ENCODE data around the gene PCLAF. TPM values are rescaled to one million over a fixed set of nuclear protein-coding genes. Genes with fewer than 3 reads are reported as not detected.
"Not testable (repeated sequence)": the region's sequence is repeated elsewhere in the genome, so short reads cannot be mapped to it uniquely, and the experiment has no call there.

PCLAF gene
- total RNA-seq, 2 experiments from 2014 or later = 114 to 121 TPM

DNA sequence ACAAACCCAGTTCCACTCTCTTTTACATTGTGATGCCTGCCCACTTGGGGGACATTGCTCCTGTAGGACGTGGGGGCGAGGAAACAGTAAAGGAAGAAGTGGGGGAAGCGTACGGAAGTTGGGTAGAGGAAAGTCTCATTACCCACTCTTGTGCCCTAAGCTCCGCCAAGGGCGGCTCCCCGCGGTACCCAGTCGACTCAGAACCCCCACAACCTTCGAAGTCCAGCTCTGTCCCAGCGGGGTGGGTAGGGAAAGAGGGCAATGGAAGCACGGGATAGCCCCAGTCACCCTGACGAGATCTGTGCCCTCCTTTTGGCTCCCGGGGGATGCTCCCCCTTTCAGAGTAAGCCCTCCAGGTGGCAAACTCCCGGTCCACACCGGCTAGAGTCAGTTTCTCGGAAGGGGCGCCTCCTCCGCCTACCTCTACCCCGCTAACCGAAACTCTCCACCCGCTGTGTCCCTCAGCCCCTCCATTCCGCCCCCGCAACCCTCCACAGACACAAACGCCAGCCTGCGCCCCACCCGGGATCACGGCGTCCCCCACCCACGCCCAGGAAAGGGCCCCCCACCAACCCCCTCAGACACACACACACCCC lies 25.8 kb downstream of the PCLAF start:
- ChIA-PET POLR2A (no interaction called here), CTCF (interaction anchor here (0.9 kb wide), 1 partner anchor 684 kb away, joined by 3 read pairs; no protein-coding TSS in a partner anchor)
- peak overlapping the region; percentile 92 for H3K4me3 Mint-ChIP-seq
- no peaks in the 10 kb centered on the region for H3K27me3 Mint-ChIP-seq
- peaks cover 25% of the 10 kb centered on the region for H3K4me1 Mint-ChIP-seq
- peak; percentile 12 for DNase-seq
- H3K36me3 Mint-ChIP-seq (ENCODE audit: low read depth) = peaks cover 8% of the 10 kb centered on the region
- H3K9me3 Mint-ChIP-seq = no peaks in the 10 kb centered on the region
- H3K27ac Mint-ChIP-seq = peak overlapping the region; percentile 85

DNA sequence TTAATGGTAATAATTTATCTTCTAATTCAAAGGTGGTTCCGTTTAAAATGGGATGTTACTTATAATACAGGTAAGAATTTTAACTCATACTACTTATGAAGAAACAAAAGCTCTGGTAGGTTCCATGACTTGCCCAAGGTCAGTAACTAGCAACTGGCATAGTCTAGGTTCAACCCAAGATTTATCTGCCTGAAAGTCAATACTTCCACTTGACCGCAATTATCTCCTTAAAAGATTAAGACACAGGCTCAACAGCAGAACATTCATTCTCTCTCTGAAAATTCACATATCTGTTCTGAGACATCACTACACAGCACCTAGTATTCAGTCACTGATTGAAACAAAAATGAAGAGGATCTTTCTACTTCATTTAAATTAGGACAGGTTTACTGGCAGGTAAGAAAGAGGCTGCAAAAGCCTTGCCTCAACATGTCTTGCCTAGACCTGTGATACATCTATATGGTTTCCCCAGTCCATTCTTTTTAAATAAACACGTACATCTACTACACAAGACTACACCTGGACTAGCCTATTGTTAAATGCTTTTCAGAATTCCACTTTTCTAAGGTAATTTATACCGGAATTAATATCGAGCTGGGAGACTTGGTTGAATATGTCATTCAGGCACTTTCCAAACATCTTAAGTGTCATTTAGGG lies 26.4 kb downstream of the PCLAF start:
- Mint-ChIP-seq H3K36me3 (ENCODE audit: low read depth) (peaks cover 8% of the 10 kb centered on the region), H3K4me1 (peaks cover 25% of the 10 kb centered on the region), H3K4me3 (peak overlapping the region; percentile 92), H3K27me3 (no peaks in the 10 kb centered on the region), H3K9me3 (no peaks in the 10 kb centered on the region), H3K27ac (peak overlapping the region; percentile 85)
- no peak for DNase-seq
- ChIA-PET CTCF (interaction anchor here (0.9 kb wide), 1 partner anchor 685 kb away, joined by 3 read pairs; no protein-coding TSS in a partner anchor), POLR2A (no interaction called here)

DNA sequence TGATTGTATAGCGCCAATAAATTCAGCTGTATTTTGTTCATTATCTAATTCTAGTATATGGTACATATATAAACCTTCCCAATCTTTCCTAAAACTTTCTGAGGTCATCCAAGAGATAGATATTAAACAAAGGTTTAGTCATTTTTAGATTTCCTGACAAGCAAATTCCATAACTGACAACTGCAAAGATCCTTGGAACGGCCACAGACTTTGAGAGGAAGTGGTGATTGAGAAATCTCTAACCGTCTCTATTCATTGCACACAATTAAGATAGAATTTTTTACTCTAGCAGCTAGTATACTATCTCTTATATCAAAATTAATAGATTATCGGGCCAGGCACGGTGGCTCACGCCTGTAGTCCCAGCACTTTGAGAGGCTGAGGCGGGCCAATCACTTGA lies 30.0 kb downstream of the PCLAF start:
- POLR2A ChIA-PET = interaction anchor here (0.6 kb wide), 2 partner anchors 32 to 664 kb away, joined by 3 to 8 read pairs; no protein-coding TSS in a partner anchor
- CTCF ChIA-PET = no interaction called here
- peaks cover 25% of the 10 kb centered on the region for H3K36me3 Mint-ChIP-seq (ENCODE audit: low read depth)

DNA sequence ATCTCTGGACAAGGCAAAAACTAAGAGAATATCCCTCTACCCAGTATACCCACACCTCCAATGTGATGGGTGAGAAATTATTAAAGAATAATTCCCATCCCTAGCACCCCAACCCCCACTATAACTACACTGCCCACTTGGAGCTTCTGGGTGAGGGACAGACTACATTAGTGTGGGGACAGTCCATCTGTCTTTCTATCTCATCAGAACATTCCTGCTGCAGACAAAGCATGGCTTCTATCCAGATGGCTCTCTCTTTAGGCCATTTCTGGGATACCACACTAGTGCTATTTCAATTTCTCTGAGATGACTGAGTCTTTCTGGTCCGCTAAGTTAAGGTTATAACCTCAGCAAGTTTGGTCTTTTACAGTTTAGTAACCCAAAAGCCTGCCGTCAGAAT lies 31.9 kb downstream of the PCLAF start:
- Mint-ChIP-seq H3K27ac (no peak overlapping the region), H3K9me3 (no peaks in the 10 kb centered on the region), H3K27me3 (no peaks in the 10 kb centered on the region), H3K36me3 (ENCODE audit: low read depth) (peaks cover 27% of the 10 kb centered on the region), H3K4me3 (no peak overlapping the region), H3K4me1 (peaks cover 6% of the 10 kb centered on the region)
- CTCF ChIA-PET = interaction anchor here (1.5 kb wide), 1 partner anchor 11 kb away, joined by 5 read pairs; no protein-coding TSS in a partner anchor
- POLR2A ChIA-PET = no interaction called here
- no peak for DNase-seq

More for the DNA sequence above, 30.0 kb downstream of the PCLAF start:
- DNase-seq = no peak
- Mint-ChIP-seq H3K27ac (no peak overlapping the region), H3K4me3 (no peak overlapping the region), H3K27me3 (no peaks in the 10 kb centered on the region), H3K9me3 (no peaks in the 10 kb centered on the region), H3K4me1 (peaks cover 13% of the 10 kb centered on the region)

DNA sequence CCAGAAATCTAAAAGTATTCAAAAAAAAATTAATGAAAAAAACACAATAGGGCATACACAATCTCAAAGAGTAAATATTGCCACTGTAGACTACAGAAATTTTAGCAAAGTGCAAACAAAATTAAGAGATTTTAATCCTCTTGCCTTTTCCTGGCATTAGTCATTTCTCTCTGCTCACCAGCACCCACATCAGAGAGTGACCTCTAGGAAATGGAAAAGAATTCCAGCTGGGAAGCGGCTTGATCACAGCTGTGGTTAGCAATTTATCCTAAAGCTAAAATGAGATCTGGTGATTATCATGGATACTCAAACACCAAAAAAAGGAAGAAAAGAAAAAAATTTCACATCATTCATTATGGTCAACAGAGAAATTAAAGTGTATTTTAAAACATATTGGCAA lies 32.8 kb downstream of the PCLAF start:
- Mint-ChIP-seq H3K36me3 (ENCODE audit: low read depth) (peaks cover 27% of the 10 kb centered on the region), H3K4me3 (no peak overlapping the region), H3K27me3 (no peaks in the 10 kb centered on the region), H3K9me3 (no peaks in the 10 kb centered on the region), H3K27ac (no peak overlapping the region), H3K4me1 (peaks cover 6% of the 10 kb centered on the region)
- ChIA-PET POLR2A (no interaction called here), CTCF (interaction anchor here (0.7 kb wide), 1 partner anchor 77 kb away, joined by 3 read pairs; no protein-coding TSS in a partner anchor)
- no peak for DNase-seq

DNA sequence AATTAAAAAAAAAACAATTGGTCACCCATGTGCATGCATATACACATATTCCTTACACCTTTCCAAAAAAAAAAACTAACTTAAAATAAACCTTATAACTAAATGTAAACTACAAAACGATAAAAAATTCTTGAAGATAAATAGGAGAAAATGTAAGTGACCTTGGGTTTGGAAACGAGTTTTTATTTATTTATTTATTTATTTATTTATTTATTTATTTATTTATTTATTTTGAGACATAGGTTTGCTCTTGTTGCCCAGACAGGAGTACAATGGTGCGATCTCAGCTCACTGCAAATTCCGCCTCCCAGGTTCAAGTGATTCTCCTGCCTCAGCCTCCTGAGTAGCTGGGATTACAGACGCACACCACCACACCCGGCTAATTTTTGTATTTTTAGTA lies 35.0 kb downstream of the PCLAF start:
- POLR2A ChIA-PET, CTCF ChIA-PET, H3K4me3 Mint-ChIP-seq: not testable (repeated sequence)

DNA sequence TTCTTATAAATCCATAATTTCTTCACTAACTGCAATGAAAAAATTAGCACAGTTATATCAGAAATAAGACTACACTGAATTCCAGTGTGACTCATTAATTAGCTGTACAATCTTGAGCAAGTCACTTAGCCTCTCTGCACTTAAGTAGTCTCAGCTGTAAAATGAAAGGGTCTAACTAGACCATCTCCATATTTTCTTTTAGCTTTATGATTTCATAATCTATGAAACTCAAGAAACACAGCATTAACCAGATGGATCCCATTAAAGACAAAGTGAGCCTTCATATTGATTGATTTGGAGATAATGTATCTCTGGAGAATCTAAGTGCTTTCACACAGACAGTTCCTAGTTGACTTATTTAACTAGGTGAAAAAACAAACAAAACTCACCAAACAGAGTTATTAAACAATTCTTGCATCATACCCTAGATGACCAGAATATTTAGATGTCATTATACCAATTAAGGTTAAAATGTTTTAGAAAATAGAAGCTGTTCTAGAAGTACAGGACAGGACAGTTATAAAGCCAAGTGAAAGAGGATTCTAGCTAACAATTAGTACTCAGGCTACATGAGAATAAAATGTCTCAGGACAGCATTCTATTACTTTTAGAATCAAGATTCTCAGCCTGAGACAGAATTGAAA lies 36.5 kb downstream of the PCLAF start:
- ChIA-PET CTCF (no interaction called here), POLR2A (interaction anchor here (0.6 kb wide), 1 partner anchor 181 kb away, joined by 9 read pairs; no protein-coding TSS in a partner anchor)
- H3K36me3 Mint-ChIP-seq (ENCODE audit: low read depth) = peaks cover 28% of the 10 kb centered on the region
- no peak for DNase-seq
- H3K4me3 Mint-ChIP-seq = no peak overlapping the region
- no peaks in the 10 kb centered on the region for H3K27me3 Mint-ChIP-seq
- H3K27ac Mint-ChIP-seq = no peak overlapping the region
- peaks cover 6% of the 10 kb centered on the region for H3K4me1 Mint-ChIP-seq
- no peaks in the 10 kb centered on the region for H3K9me3 Mint-ChIP-seq

More for the DNA sequence above, 35.0 kb downstream of the PCLAF start:
- H3K27ac Mint-ChIP-seq, DNase-seq, H3K27me3 Mint-ChIP-seq, H3K9me3 Mint-ChIP-seq, H3K4me1 Mint-ChIP-seq: not testable (repeated sequence)
- H3K36me3 Mint-ChIP-seq (ENCODE audit: low read depth) = peaks cover 32% of the 10 kb centered on the region

DNA sequence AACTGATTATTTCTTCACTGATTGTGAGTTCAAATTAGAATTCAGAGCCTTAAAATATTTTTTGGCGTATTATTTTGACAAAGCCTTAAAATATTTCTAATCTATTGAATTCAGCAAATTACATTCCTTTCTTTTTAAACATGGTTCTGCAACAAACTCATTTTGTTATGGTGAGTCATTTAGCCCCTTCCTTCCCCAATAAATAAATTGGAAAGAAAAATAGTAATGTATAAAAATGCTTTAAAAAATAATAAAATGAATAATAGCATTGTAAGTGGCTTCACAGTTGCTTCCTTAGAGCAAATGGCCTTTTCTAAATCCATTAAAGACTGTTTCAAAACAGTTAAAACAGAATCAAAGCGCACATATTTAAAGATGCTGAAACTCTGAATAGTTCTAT lies 37.4 kb downstream of the PCLAF start:
- no peak for DNase-seq
- Mint-ChIP-seq H3K27ac (no peak overlapping the region), H3K4me1 (peaks cover 6% of the 10 kb centered on the region), H3K9me3 (no peaks in the 10 kb centered on the region), H3K4me3 (no peak overlapping the region), H3K36me3 (ENCODE audit: low read depth) (peaks cover 29% of the 10 kb centered on the region), H3K27me3 (no peaks in the 10 kb centered on the region)
- ChIA-PET POLR2A (no interaction called here), CTCF (no interaction called here)

DNA sequence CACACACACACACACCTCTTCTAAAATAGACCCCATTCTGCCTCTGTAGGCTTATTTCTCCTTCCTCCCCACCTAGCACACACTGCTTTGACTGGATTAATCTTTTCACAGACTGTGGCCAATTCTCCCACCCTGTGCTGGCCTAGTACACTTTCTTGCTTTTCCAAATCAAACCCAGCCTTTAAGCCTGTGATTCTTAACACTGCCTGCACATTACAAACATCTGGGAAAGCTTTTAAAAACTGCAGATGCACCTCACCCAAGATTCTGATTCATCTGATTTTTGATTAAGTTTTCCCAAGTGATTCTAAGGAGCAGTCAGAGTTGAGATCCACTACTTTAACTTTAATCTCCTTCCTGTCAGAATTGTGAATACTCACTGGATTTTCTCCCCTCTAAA lies 38.0 kb downstream of the PCLAF start:
- no peak overlapping the region for H3K4me3 Mint-ChIP-seq
- H3K27me3 Mint-ChIP-seq = no peaks in the 10 kb centered on the region
- H3K36me3 Mint-ChIP-seq (ENCODE audit: low read depth) = peaks cover 29% of the 10 kb centered on the region
- H3K27ac Mint-ChIP-seq = no peak overlapping the region
- POLR2A ChIA-PET = no interaction called here
- no peaks in the 10 kb centered on the region for H3K9me3 Mint-ChIP-seq
- no peak for DNase-seq
- H3K4me1 Mint-ChIP-seq = peaks cover 4% of the 10 kb centered on the region
- CTCF ChIA-PET = no interaction called here

DNA sequence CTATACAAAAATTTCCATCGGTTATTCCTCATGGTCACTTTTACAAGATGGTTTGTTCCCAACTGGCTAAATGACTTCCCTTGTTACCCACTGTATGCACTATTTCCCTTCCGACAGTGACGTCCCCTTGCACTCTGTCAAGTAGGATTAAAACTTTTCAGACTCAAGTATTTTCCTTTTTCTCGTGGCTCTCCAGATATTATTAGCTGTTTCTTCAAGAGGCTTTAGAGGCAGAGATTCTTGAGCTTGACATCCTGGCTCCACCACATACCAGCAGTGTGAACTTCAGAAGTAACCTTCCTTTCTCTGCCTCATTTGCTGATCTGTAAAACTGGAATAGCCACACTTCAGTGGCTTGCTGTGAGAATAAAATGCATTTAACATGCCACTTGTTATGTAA lies 39.3 kb downstream of the PCLAF start:
- Mint-ChIP-seq H3K9me3 (no peaks in the 10 kb centered on the region), H3K4me1 (peaks cover 6% of the 10 kb centered on the region), H3K27ac (no peak overlapping the region), H3K36me3 (ENCODE audit: low read depth) (peaks cover 18% of the 10 kb centered on the region), H3K27me3 (no peaks in the 10 kb centered on the region), H3K4me3 (no peak overlapping the region)
- no peak for DNase-seq
- ChIA-PET POLR2A (no interaction called here), CTCF (interaction anchor here (0.6 kb wide), 1 partner anchor 260 kb away, joined by 4 read pairs; no protein-coding TSS in a partner anchor)

DNA sequence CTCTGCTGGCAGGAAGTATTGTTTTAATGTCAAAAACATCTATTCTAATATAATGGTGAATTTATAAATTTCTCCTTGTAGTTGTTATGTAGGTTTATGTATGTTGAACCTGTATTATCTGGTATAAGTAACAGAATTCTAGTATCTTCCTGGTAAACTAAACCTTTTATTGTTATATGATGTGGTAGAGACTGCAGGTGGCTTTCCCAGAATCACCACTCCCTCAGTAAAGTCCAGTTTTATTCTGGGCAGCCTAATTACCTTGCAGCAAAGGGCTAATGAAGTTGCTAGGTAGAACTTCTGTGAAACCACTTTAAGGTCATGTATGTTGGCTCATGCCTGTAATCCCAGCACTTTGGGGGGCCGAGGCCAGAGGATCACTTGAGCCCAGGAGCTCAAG lies 40.9 kb downstream of the PCLAF start:
- Mint-ChIP-seq H3K4me1 (peaks cover 13% of the 10 kb centered on the region), H3K27me3 (no peaks in the 10 kb centered on the region), H3K9me3 (no peaks in the 10 kb centered on the region), H3K36me3 (ENCODE audit: low read depth) (peaks cover 10% of the 10 kb centered on the region), H3K27ac (peak overlapping the region; percentile 0), H3K4me3 (no peak overlapping the region)
- ChIA-PET CTCF (interaction anchor here (0.6 kb wide), 1 partner anchor 18 kb away, joined by 3 read pairs; no protein-coding TSS in a partner anchor), POLR2A (no interaction called here)
- DNase-seq = no peak

DNA sequence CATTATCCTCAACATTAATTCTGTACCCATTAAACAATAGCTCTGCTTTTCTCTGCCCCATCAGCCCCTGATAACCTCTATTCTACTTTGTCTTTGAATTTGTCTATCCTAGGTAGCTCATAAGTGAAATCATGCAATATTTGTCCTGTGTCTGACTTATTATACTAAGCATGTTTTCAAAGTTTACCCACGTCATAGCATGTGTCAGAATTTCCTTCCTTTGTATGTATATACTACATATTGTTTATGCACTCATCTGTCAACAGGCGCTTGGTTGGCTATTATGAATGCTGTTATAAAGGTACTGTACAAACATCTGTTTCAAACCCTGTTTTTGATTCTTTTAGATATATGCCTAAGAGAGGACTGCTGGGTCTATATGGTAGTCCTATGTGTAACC lies 43.5 kb downstream of the PCLAF start:
- no peak overlapping the region for H3K27ac Mint-ChIP-seq

More for the DNA sequence above, 43.5 kb downstream of the PCLAF start:
- no peaks in the 10 kb centered on the region for H3K27me3 Mint-ChIP-seq
- H3K4me1 Mint-ChIP-seq = peaks cover 26% of the 10 kb centered on the region
- H3K9me3 Mint-ChIP-seq = no peaks in the 10 kb centered on the region
- ChIA-PET POLR2A (no interaction called here), CTCF (interaction anchor here (1.0 to 1.4 kb wide), 4 partner anchors 12 to 104 kb away, joined by 3 to 5 read pairs (median 3); no protein-coding TSS in a partner anchor)
- no peak for DNase-seq
- peaks cover 21% of the 10 kb centered on the region for H3K36me3 Mint-ChIP-seq (ENCODE audit: low read depth)
- no peak overlapping the region for H3K4me3 Mint-ChIP-seq
